Measurements from ENCODE around the gene PCLO. TPM values are rescaled to one million over a fixed set of nuclear protein-coding genes. Genes with fewer than 3 reads are reported as not detected.
"Not testable (repeated sequence)": the region's sequence is repeated elsewhere in the genome, so short reads cannot be mapped to it uniquely, and the experiment has no call there.

The PCLO gene
- total RNA-seq, 1 donor from 2014 or later, result 4.4 TPM

DNA sequence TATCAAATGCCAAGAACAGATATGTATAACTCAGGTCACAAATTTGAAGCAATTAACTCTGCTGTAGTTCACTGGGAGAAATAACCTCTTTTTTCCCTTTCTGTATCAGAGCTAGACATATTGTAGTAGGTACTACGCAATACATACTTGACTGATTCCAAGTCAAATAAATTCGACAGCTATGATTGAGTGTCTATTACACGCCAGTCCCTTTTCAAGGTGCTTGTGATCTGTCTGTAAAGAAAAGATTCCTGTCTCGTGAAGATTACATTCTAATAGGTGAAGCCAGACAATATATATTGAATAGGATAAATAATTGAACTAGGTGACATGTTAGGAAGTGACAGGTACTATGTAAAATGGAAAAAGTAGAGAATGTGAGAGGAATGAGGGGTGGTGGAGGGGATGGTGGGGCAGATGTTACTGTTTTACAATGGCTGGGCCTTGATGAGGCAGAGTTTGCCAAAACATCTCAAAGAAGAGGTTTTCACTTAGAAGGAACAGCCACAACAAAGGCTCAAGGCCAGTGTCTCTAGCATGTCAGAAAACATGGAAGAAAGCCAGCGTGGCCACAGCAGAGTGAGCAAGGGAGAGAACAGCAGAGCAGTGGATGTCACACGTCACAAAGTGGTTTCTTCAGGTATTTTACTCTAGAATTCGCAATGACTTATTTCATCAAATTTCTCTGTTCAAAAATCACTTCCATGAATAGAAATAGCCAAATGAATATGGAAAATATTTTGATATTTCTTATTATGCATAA lies 436.5 kb downstream of the PCLO start:
- no peak for ATAC-seq

DNA sequence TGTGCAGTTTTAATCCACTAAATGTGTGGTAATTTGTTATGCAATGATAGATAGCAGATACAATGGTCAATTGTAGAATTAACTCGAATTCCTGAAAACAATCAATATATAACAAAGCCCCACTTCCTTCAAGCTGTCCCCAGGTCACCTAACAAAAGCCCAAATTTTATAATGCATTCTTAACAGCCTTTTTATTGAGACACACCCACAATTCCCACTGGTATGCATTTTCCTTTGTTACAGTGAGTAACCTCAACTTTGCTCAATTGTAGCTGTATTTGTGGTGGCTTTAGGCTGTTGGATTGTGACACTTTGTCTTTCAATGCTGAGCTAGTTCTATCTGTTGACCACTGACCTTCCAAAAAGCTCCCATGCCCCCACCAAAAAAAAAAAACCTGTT lies 439.3 kb downstream of the PCLO start:
- ATAC-seq, result no peak

DNA sequence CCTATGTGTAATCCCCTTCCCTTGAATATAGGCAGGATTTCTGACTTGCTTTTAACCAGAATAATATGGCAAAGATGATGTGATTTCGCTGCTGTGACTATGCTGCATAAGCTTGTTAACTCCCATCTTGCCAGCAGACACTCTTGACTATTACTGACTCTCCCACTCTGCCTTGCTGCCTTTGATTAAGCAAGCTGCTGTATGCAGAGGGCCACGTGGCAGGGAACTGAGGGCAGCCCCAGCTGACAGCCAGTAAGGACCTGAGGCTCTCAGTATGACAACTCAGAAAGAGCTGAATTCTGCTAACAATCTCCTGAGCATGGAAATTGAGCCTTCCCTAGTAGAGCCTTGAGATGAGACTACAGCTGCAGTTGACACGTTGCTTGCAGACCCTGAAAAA lies 439.7 kb downstream of the PCLO start:
- ATAC-seq, result no peak

DNA sequence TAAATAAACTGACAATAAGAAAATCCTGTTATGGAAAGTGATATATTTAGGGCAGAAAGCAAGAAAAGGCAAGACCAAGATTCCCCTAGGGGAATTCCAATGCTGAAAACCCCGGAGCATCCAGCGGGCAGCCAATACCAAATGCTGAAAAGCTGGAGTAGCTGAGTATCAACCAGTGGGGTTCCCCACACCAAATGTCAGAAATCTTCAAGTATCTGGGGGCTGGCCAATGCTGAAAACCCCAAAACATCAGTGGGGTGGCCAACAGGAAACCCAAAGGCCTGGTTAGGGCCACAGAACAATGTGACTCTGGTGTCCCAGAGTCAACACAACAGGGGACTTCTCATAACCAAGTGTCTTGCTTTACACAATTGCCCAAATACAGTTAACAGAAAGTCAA lies 447.3 kb downstream of the PCLO start:
- ATAC-seq, result no peak

DNA sequence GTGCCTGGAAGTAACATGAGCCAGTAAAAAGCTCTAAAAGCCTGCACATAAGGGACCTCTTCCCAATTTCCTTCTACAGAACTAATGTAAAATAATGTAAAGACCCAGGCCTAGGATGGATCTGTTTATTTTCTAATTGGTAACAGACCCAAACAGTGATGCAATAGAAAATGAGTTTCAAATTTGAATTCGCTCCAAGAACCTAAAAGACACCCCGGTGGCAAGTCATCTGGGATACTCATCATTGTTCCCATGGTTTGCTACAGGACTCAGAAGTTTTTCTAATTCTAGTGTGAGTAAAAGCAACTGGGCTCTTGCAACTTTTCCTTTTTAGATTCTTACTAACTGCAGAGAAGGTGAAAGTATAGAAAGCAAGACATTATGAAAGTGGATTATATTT lies 447.8 kb downstream of the PCLO start:
- ATAC-seq, result no peak

DNA sequence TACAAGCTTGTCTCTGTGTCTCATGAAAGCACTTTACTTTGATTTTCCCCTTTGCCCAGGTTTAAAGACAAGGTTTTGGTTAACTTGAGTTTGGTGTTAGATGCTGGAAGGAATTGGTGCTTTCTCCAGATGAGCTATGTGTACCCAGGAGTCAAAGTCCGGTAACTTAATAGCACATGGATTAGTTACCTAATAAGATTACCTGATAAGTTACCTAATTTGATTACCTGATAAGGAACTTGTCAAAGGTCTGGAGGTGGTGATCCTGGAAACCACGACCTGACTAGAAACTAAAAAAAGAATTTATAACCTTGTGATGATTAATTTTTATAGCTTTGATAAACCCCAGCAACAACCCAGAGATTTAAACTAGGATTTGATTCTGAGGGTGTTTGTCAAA lies 449.2 kb downstream of the PCLO start:
- ATAC-seq, result no peak

DNA sequence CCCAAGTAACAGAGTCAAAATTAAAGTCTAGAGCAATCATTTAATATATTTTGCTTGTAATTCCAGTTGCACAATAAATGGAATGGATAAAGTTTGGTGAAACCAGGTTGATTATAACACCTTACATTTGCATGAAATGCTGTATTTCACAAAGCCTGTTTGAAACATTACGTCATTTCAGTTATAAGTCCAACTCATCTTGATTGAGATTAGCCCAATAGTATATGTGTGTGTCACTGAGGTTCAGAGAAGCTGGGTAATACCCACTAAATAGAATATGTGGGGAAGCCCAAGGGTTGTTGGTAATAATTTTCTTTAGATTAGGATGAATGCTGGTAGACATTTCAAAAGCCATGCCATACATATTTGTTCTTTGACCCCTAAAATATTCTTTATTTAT lies 456.3 kb downstream of the PCLO start:
- not testable (repeated sequence) for ATAC-seq

DNA sequence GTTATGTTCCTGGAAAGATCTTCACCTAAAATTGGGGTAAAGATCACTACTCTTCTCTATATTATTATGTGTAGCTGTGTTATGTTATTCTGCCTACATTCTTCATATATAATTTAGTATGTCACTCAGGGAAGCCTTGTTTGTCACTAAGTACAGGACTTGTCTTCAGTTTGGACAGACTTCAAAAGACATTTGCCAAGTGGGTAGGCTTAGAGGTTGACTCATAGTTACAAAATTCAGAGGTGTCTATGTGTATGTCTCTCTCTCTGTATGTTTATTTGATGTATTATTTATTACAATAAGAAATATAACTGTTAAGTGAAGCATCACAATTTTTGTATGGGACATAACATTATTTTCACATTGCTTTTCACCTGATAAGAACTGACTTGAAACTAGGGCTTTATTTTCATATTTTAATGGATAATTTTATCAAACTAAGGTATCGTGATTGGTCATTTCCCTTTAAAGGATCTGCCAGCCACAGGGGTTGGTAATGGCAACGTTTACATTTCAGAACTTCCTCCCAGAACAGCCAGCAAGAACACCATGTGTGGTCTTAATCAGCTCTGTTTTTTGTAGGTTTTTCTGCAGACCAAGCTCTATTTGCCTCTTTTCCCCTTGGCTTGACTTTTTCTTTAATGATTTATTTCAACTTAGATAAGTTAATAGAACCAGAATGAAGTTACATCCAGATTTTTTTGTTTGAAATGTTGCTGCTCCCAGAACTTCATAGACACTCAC lies 457.0 kb downstream of the PCLO start:
- no peak for ATAC-seq

DNA sequence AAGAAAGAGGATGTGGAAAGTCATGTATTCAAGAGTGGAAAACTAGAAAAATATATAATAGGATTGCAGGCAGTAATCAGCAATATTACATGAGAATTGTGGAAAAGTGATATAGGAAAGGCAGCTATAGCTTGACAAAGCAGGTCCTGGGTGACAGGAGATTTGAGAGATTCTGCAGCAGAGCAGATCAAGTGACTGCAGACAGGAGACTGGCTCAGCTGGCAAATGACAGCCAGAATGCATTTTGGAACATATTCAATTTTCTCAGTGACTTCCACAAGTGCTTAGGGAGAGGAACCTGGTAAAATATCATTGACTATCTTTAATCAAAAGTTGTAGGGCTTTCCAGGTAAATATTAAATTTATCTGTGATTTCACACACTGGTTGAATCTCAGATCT lies 458.6 kb downstream of the PCLO start:
- ATAC-seq, result no peak

Data from esophagus mucosa (tissue), 1 donor.